ENCODE results near the gene KCNJ1.

- TF ChIP-seq POLR2AphosphoS5 (IDR thresholded peaks at IDR 0.05) = no peak
- TF ChIP-seq CTCF (IDR thresholded peaks at IDR 0.05) = no peak
- no peak for TF ChIP-seq POLR2A (IDR thresholded peaks at IDR 0.05)
These were observed 9.1 kb upstream of the KCNJ1 start for GRCh38 chr11:128876133-128876650.

Measured in stomach (tissue), 4 donors.